Measurements from ENCODE around the gene RBM34. TPM values are rescaled to one million over a fixed set of nuclear protein-coding genes. Genes with fewer than 3 reads are reported as not detected.
A peak's percentile ranks its signal among the peaks of the same experiment; 100 is the strongest.
"Not testable (repeated sequence)": the region's sequence is repeated elsewhere in the genome, so short reads cannot be mapped to it uniquely, and the experiment has no call there.

RBM34 gene
- total RNA-seq, 2 experiments from 2014 or later = 46.4 to 93.7 TPM

DNA sequence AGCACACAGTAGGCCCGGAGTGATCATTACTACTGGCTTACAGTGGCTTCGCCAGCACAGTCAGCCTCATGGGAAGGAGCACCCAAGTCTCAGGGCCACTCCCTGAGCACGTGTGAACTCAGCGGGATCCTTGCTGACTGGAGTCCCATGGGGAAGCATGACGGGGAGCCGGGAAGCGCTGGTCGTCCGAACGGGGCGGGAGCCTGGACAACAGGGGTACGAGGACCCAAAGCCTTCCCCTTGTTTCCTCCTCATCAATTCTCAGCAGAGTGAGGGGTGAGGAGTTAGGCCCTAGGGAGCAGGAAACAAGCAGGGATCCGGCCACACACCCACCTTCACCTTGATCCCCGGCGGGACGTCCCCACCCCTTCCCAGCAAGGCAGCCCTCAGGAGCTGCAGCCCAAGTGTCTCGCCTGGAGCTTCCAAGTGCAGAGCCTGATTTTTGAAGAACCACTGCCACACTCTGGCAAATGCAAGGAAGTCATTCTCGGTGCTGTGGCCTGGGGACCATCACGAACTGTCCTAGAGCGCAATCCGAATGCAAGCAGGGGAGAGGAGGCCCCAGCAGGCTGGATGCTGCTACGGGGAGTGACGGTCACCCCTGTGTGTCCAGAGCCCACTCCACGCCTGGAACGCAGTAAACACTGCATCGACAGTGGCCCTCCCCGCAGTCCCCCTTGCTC lies 67.9 kb downstream of the RBM34 start:
- Histone ChIP-seq H3K4me3 (ENCODE audit: low read depth, low read length, poor library complexity, severe bottlenecking) (no peak overlapping the region), H3K9me3 (ENCODE audit: low read length) (no peaks in the 10 kb centered on the region), H3K27ac (ENCODE audit: low read depth, low read length, poor library complexity, severe bottlenecking) (no peak overlapping the region), H2AFZ (ENCODE audit: low read length) (peak overlapping the region; percentile 55), H3K79me2 (ENCODE audit: insufficient read depth, low read depth, low read length) (no peaks in the 10 kb centered on the region), H4K20me1 (ENCODE audit: insufficient read depth, low read length) (no peaks in the 10 kb centered on the region), H3K4me1 (ENCODE audit: insufficient read depth, low read length, poor library complexity, severe bottlenecking) (peaks cover 3% of the 10 kb centered on the region), H3K36me3 (ENCODE audit: insufficient read depth, low read length) (no peaks in the 10 kb centered on the region), H3K9me2 (ENCODE audit: insufficient read depth, low read length) (no peaks in the 10 kb centered on the region), H3K4me2 (ENCODE audit: low read length) (no peak overlapping the region)
- ChIA-PET POLR2A (no interaction called here), CTCF (ENCODE audit: unreplicated experiment) (interaction anchor here (0.6 kb wide), 1 partner anchor 312 kb away, joined by 3 read pairs; no protein-coding TSS in a partner anchor)
- intact Hi-C loops (cut with micrococcal nuclease; ENCODE audit: unreplicated experiment) = loop anchor here (2.0 kb wide), 1 partner anchor 324 kb away; no protein-coding TSS in a partner anchor
- BruUV-seq (replicated peaks) = no TSS peak
- peak; percentile 24 for DNase-seq (ENCODE audit: low spot score)
- TF ChIP-seq EZH2phosphoT487 (IDR thresholded peaks at IDR 0.05; ENCODE audit: borderline replicate concordance, low read depth, low read length) (no peak), CTCF (conservative IDR thresholded peaks at IDR 0.05; ENCODE audit: low read length) (no peak)

- H3K36me3 ChIP-seq (ENCODE audit: insufficient read depth, low read length); BruUV-seq (replicated peaks); H3K4me3 ChIP-seq (ENCODE audit: low read depth, low read length, poor library complexity, severe bottlenecking); H4K20me1 ChIP-seq (ENCODE audit: insufficient read depth, low read length); H3K9me3 ChIP-seq (ENCODE audit: low read length); H3K27ac ChIP-seq (ENCODE audit: low read depth, low read length, poor library complexity, severe bottlenecking); H3K4me1 ChIP-seq (ENCODE audit: insufficient read depth, low read length, poor library complexity, severe bottlenecking); H3K9me2 ChIP-seq (ENCODE audit: insufficient read depth, low read length); H3K79me2 ChIP-seq (ENCODE audit: insufficient read depth, low read depth, low read length); DNase-seq (ENCODE audit: low spot score); POLR2A ChIA-PET; H3K4me2 ChIP-seq (ENCODE audit: low read length); CTCF ChIA-PET (ENCODE audit: unreplicated experiment); H2AFZ ChIP-seq (ENCODE audit: low read length): not testable (repeated sequence)
- intact Hi-C loops (cut with micrococcal nuclease; ENCODE audit: unreplicated experiment) = loop anchor here (2.0 kb wide), 1 partner anchor 324 kb away; no protein-coding TSS in a partner anchor
These were observed 68.6 kb downstream of the RBM34 start for GRCh38 chr1:235092415-235092814.

DNA sequence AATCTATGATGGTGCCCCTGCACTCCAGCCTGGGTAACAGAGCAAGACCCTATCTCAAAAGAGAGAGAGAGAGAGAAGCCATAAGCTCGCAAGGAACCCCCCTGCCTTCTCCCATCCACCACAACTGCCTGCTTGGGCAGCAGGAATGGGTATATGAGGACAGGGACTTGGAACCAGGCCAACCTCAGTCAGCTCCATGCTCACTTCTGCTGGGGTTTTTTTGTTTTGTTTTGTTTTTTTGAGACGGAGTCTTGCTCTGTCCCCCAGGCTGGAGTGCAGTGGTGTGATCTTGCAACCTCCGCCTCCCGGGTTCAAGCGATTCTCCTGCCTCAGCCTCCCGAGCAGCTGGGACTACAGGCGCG lies 69.0 kb downstream of the RBM34 start:
- DNase-seq (ENCODE audit: low spot score); H4K20me1 ChIP-seq (ENCODE audit: insufficient read depth, low read length); H3K4me1 ChIP-seq (ENCODE audit: insufficient read depth, low read length, poor library complexity, severe bottlenecking); H3K27ac ChIP-seq (ENCODE audit: low read depth, low read length, poor library complexity, severe bottlenecking); H3K4me3 ChIP-seq (ENCODE audit: low read depth, low read length, poor library complexity, severe bottlenecking); CTCF ChIA-PET (ENCODE audit: unreplicated experiment); H3K4me2 ChIP-seq (ENCODE audit: low read length); H3K9me3 ChIP-seq (ENCODE audit: low read length); H3K79me2 ChIP-seq (ENCODE audit: insufficient read depth, low read depth, low read length); H2AFZ ChIP-seq (ENCODE audit: low read length); POLR2A ChIA-PET; H3K36me3 ChIP-seq (ENCODE audit: insufficient read depth, low read length); BruUV-seq (replicated peaks); H3K9me2 ChIP-seq (ENCODE audit: insufficient read depth, low read length): not testable (repeated sequence)
- intact Hi-C loops (cut with micrococcal nuclease; ENCODE audit: unreplicated experiment) = loop anchor here (2.0 kb wide), 1 partner anchor 325 kb away; no protein-coding TSS in a partner anchor

DNA sequence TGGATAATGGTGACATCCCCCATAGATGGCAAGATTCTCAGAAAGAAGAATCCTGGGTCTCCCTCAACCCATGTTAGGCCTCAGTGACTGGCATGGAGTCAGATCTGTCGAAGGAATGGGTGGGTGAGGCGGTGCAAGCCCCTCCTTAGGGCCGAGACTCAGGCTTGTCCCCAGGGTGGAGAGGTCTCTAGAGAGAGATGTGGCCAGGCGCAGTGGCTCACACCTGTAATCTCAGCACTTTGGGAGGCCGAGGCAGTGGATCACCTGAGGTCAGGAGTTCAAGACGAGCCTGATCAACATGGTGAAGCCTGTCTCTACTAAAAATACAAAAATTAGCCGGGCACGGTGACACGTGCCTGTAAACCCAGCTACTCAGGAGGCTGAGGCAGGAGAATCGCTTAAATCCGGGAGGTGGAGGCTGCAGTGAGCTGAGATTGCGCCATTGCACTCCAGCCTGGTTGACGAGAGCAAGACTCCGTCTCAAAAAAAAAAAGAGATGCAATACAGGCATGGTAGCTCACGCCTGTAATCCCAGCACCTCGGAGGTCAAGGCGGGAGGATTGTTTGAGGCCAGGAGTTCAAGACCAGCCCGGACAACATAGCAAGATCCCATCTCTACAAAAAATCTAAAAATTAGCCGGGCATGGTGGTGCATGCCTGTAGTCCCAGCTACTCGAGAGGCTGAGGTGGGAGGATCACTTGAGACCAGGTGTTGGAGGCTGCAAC lies 69.6 kb downstream of the RBM34 start:
- H4K20me1 ChIP-seq (ENCODE audit: insufficient read depth, low read length); H3K4me1 ChIP-seq (ENCODE audit: insufficient read depth, low read length, poor library complexity, severe bottlenecking); H3K36me3 ChIP-seq (ENCODE audit: insufficient read depth, low read length); H3K4me3 ChIP-seq (ENCODE audit: low read depth, low read length, poor library complexity, severe bottlenecking); BruUV-seq (replicated peaks); DNase-seq (ENCODE audit: low spot score); H2AFZ ChIP-seq (ENCODE audit: low read length); H3K4me2 ChIP-seq (ENCODE audit: low read length); H3K9me3 ChIP-seq (ENCODE audit: low read length); H3K9me2 ChIP-seq (ENCODE audit: insufficient read depth, low read length); H3K27ac ChIP-seq (ENCODE audit: low read depth, low read length, poor library complexity, severe bottlenecking); POLR2A ChIA-PET; H3K79me2 ChIP-seq (ENCODE audit: insufficient read depth, low read depth, low read length): not testable (repeated sequence)
- intact Hi-C loops (cut with micrococcal nuclease; ENCODE audit: unreplicated experiment) = loop anchor here (2.0 kb wide), 1 partner anchor 325 kb away; no protein-coding TSS in a partner anchor
- CTCF ChIA-PET (ENCODE audit: unreplicated experiment) = interaction anchor here (0.5 to 0.7 kb wide), 2 partner anchors 413 to 839 kb away, joined by 3 to 5 read pairs; partner anchors contain the start of gene B3GALNT2

All from OCI-LY7 (cell line).